Neuronal stem cell (in vitro differentiated cells): ENCODE data around the gene CTR9. TPM values are rescaled to one million over a fixed set of nuclear protein-coding genes. Genes with fewer than 3 reads are reported as not detected.

Experiments used
- DNase-seq: peaks from one replicate; pipeline ENCODE4 v3.0.0-alpha.2; 2013; ENCODE audit warnings: low spot score
- H2AFZ ChIP-seq: one replicate; pipeline ENCODE4 v1.6.1; 2013; ENCODE audit warnings: mild to moderate bottlenecking, low read length, inconsistent platforms
- H2AK5ac ChIP-seq: 2 replicates; pipeline ENCODE4 v1.6.1; 2013; ENCODE audit warnings: low read depth, mild to moderate bottlenecking, inconsistent platforms, low read length, moderate library complexity, mixed read lengths
- H2BK120ac ChIP-seq: 2 replicates; pipeline ENCODE4 v1.6.1; 2013; ENCODE audit warnings: low read depth, mild to moderate bottlenecking, inconsistent platforms, low read length, moderate library complexity, mixed read lengths
- H2BK12ac ChIP-seq: one replicate; pipeline ENCODE4 v1.6.1; 2013; ENCODE audit warnings: low read length, inconsistent platforms
- H2BK15ac ChIP-seq: 2 replicates; pipeline ENCODE4 v1.6.1; 2013; ENCODE audit warnings: mild to moderate bottlenecking, low read length, inconsistent platforms, mixed read lengths
- H2BK5ac ChIP-seq: one replicate; pipeline ENCODE4 v1.6.1; 2013; ENCODE audit warnings: inconsistent platforms, mild to moderate bottlenecking, low read length, moderate library complexity
- H3K14ac ChIP-seq: one replicate; pipeline ENCODE4 v1.6.1; 2013; ENCODE audit warnings: low read length, inconsistent platforms
- H3K18ac ChIP-seq: 2 replicates; pipeline ENCODE4 v1.6.1; 2013; ENCODE audit warnings: low read length, inconsistent platforms
- H3K23ac ChIP-seq: 2 replicates; pipeline ENCODE4 v1.6.1; 2013; ENCODE audit warnings: low read depth, mild to moderate bottlenecking, mixed read lengths, low read length, inconsistent platforms; ENCODE audit not compliant: poor library complexity
- H3K27ac ChIP-seq: replicated peaks from 3 replicates; pipeline ENCODE4 v1.5.1; 2013; ENCODE audit warnings: low read length, inconsistent platforms
- H3K27me3 ChIP-seq, 3 experiments: 2 replicates each; pipeline ENCODE4 v1.6.1; 2013; ENCODE audit warnings: low read length in 3 of 3, mild to moderate bottlenecking in 2 of 3, inconsistent platforms in 1 of 3, low read depth in 1 of 3, mixed read lengths in 1 of 3, moderate library complexity in 1 of 3; ENCODE audit not compliant: control insufficient read depth in 3 of 3, insufficient read depth in 3 of 3
- H3K36me3 ChIP-seq, 2 donors: replicated peaks in 1 of 2; 2 replicates each; pipeline ENCODE4 v1.6.1; 2013; ENCODE audit warnings: low read length in 2 of 2; ENCODE audit not compliant: control insufficient read depth in 2 of 2, insufficient read depth in 2 of 2
- H3K4ac ChIP-seq: 2 replicates; pipeline ENCODE4 v1.6.1; 2013; ENCODE audit warnings: inconsistent platforms, mild to moderate bottlenecking, low read length, moderate library complexity
- H3K4me1 ChIP-seq, 2 donors: 1 replicate in 1 of 2; 2 replicates in 1 of 2; pipeline ENCODE4 v1.6.1; 2013; ENCODE audit warnings: low read length in 2 of 2, low read depth in 1 of 2; ENCODE audit not compliant: control insufficient read depth in 2 of 2, insufficient read depth in 1 of 2
- H3K4me2 ChIP-seq: one replicate; pipeline ENCODE4 v1.6.1; 2013; ENCODE audit warnings: mild to moderate bottlenecking, low read length, inconsistent platforms; ENCODE audit not compliant: insufficient read depth, poor library complexity, severe bottlenecking
- H3K4me3 ChIP-seq, 2 donors: 2 replicates each; pipeline ENCODE4 v1.5.1; 2013; ENCODE audit warnings: low read length in 2 of 2, mild to moderate bottlenecking in 2 of 2, inconsistent platforms in 1 of 2, moderate library complexity in 1 of 2
- H3K79me1 ChIP-seq: one replicate; pipeline ENCODE4 v1.6.1; 2013; ENCODE audit warnings: low read depth, mild to moderate bottlenecking, inconsistent platforms, low read length, moderate library complexity
- H3K9ac ChIP-seq: one replicate; pipeline ENCODE4 v1.6.1; 2013; ENCODE audit warnings: mild to moderate bottlenecking, low read depth, low read length, inconsistent platforms; ENCODE audit not compliant: poor library complexity
- H3K9me3 ChIP-seq, 2 donors: replicated peaks in 1 of 2; 2 replicates each; pipeline versions ENCODE3 to v1.6.1; 2013; ENCODE audit warnings: low read length in 2 of 2, mild to moderate bottlenecking in 2 of 2, inconsistent platforms in 1 of 2, low read depth in 1 of 2, mixed read lengths in 1 of 2, moderate library complexity in 1 of 2; ENCODE audit not compliant: control insufficient read depth in 2 of 2, insufficient read depth in 1 of 2
- H4K8ac ChIP-seq: one replicate; pipeline ENCODE4 v1.6.1; 2013; ENCODE audit warnings: low read depth, mild to moderate bottlenecking, inconsistent platforms, low read length, moderate library complexity
- H4K91ac ChIP-seq: one replicate; pipeline ENCODE4 v1.6.1; 2013; ENCODE audit warnings: low read length, low read depth, mild to moderate bottlenecking, inconsistent platforms; ENCODE audit not compliant: poor library complexity
- WGBS, 2 donors: extraction: QIAGEN DNeasy Blood & Tissue Kit; methylation state at CpG; one replicate each; pipeline ENCODE4 v1.1.7; 2013; ENCODE audit warnings: missing lambda C conversion rate in 2 of 2, mixed read lengths in 1 of 2; ENCODE audit not compliant: insufficient read length in 2 of 2, insufficient replicate concordance in 1 of 2; ENCODE audit errors: extremely low coverage in 2 of 2; 5-methylcytosine and 5-hydroxymethylcytosine counted together
- small RNA-seq: library from polyadenylated mRNA; stranded (forward); fragments of <200 nt; extraction: miRNeasy Mini kit (QIAGEN cat#:217004); gene quantifications from one replicate; pipeline ENCODE3, GENCODE V24; 2013; ENCODE audit not compliant: insufficient read depth

The CTR9 gene

DNA sequence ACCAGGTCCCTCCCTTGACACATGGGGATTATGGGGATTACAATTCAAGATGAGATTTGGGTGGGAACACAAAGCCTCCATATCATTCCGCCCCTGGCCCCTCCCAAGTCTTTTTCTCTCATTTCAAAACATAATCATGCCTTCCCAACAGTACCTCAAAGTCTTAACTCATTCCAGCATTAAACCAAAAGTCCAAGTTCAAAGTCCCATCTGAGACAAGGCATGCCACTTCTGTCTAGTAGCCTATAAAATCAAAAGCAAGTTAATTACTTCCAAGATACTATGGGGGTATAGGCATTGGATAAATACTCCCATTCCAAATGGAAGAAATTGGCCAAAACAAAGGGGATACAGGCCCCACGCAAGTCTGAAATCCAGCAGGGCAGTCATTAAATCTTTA, 77.4 kb downstream of the CTR9 start:
- H3K4me2 ChIP-seq = no peak overlapping the region
- no peak overlapping the region for H3K27ac ChIP-seq
- H3K4me1 ChIP-seq = no peaks in the 10 kb centered on the region
- H4K8ac ChIP-seq = no peak overlapping the region
- no peak overlapping the region for H4K91ac ChIP-seq
- H3K9me3 ChIP-seq = no peaks in the 10 kb centered on the region
- H3K18ac ChIP-seq = no peak overlapping the region
- no peaks in the 10 kb centered on the region for H3K36me3 ChIP-seq
- no peak overlapping the region for H2BK15ac ChIP-seq
- H2AFZ ChIP-seq = no peak overlapping the region
- no peak overlapping the region for H2AK5ac ChIP-seq
- H3K79me1 ChIP-seq = no peaks in the 10 kb centered on the region
- H3K9ac ChIP-seq = no peak overlapping the region
- no peak overlapping the region for H2BK12ac ChIP-seq
- no peak overlapping the region for H2BK5ac ChIP-seq
- H3K14ac ChIP-seq = no peak overlapping the region
- no peak overlapping the region for H3K4ac ChIP-seq
- H3K4me3 ChIP-seq = no peak overlapping the region
- DNase-seq = no peak
- no peak overlapping the region for H3K23ac ChIP-seq
- no peaks in the 10 kb centered on the region for H3K27me3 ChIP-seq
- no CpG with 5 or more reads among the region's 2 CpGs for WGBS, 2 donors
- no peak overlapping the region for H2BK120ac ChIP-seq

DNA sequence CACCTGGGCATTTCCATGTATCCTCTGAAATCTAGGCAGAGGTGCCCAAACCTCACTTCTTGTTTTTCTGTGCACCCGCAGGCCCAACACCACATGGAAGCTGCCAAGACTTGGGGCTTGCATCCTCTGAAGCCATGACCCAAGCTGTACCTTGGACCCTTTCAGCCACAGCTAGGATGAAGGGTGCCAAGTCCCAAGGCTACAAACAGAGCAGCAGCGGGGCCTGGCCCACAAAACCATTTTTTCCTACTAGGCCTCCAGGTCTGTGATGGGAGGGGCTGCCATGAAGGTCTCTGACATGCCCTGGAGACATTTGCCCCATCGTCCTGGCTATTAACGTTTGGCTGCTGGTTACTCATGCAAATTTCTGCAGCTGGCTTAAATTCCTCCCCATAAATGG, 78.1 kb downstream of the CTR9 start:
- Histone ChIP-seq H3K27me3 (no peaks in the 10 kb centered on the region), H4K91ac (no peak overlapping the region), H2BK120ac (no peak overlapping the region), H3K36me3 (no peaks in the 10 kb centered on the region), H3K79me1 (no peaks in the 10 kb centered on the region), H3K14ac (no peak overlapping the region), H4K8ac (no peak overlapping the region), H3K18ac (no peak overlapping the region), H2AFZ (no peak overlapping the region), H3K9ac (no peak overlapping the region), H2BK15ac (no peak overlapping the region), H3K4me1 (no peaks in the 10 kb centered on the region), H3K4me3 (no peak overlapping the region), H2AK5ac (no peak overlapping the region), H2BK12ac (no peak overlapping the region), H3K4me2 (no peak overlapping the region), H3K27ac (no peak overlapping the region), H3K23ac (no peak overlapping the region), H3K4ac (no peak overlapping the region), H3K9me3 (no peaks in the 10 kb centered on the region), H2BK5ac (no peak overlapping the region)
- no CpG with 5 or more reads among the region's 4 CpGs for WGBS, 2 donors
- DNase-seq = no peak

Small RNA genes lying within 50 kb of the gene (small RNA-seq; reads per million reads assigned to genes)
- gene RF00019 = not detected
- gene SNORD97 = not detected
